DMS153 treated with DMSO at 0.1 percent for 48 hours (cell line): ENCODE results near the gene PARP16.

ENCODE experiments used
- DNase-seq: peaks from one replicate; lab custom pipeline; 2025; ENCODE audit not compliant: unreplicated experiment; lab: John Stamatoyannopoulos, UW

The PARP16 gene, protein sequence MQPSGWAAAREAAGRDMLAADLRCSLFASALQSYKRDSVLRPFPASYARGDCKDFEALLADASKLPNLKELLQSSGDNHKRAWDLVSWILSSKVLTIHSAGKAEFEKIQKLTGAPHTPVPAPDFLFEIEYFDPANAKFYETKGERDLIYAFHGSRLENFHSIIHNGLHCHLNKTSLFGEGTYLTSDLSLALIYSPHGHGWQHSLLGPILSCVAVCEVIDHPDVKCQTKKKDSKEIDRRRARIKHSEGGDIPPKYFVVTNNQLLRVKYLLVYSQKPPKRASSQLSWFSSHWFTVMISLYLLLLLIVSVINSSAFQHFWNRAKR

DNA sequence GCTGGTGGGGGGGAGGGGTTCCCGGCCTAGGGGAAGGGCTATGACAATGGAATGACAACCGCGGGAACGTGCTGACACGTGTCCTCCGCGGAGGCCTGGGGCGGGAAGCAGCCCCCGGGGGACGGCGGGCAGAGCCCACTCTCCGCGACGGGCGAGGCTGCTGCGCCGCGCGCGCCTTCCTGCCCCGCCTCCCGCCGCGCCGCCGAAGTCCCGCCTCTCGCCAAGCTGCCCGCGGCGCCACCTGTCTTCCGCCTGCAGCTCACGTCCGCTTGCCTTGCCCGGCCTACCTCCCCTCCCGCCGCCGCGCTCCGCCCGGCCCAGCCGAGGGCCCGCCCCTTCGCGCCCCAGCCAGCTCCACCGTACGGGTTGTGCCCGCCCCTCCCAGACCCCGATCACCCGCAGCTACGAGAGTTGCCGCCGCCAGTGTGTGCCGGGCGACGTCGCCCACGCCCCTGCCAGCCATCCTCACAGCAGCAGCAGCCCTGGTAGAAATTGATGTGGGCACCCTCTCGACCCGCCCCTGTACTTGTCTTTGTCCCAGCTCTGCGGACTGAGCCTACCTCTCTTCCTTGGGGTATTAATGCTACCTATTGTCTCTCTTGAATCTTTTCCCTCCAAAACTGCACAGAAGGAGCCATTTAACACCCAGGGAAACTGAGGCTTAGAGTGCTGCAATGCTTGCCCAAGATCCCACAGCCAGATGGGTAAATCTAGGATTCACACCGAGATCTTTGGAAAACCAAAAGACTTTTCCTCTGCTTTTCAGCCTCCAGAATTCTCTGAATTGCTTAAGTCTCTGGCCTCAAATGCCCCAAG lies at the start of gene PARP16:
PARP16 (minus strand) TSS at position 180 of the 816 bp plus-strand sequence. CDS start 457 bp downstream, outside the sequence.
- DNase-seq = peak; percentile 36

DNA sequence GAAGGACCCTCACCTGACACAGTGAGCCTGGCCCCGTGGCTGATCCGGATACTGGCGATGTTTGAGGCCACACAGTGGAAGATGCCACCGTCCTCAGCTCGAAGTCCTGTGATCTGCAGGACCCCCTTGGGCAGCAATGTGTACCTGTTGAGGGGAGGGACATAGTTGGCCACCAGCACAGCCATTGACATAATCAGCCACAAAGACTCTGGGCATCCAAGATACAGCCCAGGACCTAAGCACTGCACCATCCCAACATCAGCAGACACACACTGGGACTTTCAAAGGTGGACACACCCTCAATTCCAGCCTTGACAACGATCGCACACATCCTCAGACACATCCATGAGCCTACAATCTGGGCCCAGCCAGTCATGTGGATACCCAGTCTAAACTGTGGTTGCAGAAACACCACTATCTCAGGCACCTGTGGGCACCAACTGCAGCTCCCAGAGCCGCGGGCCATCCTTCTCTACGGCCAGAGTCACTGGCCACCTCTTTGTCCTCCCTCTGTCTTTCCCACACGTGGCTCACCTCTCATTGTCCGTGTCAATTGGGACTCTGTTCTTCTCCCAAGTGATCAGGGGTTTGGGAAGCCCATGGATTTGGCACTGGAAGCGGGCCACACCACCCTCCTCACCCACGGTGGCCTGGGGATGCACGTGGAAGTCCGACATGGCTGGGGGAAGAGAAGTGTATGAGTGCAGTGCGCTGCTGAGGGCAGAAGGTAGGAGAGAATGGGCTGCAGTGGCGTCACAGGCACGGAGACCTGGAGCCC lies 48.8 kb upstream of the PARP16 start:
- DNase-seq = no peak

DNA sequence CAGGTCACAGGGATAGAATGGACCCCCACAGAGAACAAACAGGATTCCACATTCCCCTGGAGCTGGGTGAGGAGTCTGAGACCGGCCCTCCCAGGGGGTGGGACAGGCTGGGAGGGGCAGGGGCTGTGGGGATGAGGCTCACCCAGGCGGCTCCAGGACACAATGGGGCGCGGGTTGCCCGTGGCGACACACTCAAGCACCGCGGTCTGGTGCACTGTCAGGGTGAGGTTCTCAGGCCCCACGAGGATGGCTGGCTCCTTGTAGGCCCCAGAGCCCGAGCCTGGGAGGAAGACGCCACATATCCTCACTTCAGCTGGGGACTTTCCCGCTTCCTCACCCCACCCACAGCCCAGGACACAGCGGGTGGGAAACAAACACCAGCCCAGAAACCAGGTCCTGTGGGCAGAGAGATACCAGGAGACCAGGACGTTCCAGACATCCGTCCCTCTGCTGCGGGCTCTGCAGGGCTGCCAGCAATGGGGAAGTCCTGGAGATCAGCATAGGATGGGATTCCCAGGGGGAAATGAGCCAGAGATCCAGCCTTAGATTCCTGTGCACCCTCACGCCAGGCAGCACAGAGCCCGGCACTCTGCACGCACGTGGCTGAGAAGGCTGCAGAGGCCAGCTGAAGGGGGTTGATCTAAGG lies 48.0 kb upstream of the PARP16 start:
- no peak for DNase-seq

DNA sequence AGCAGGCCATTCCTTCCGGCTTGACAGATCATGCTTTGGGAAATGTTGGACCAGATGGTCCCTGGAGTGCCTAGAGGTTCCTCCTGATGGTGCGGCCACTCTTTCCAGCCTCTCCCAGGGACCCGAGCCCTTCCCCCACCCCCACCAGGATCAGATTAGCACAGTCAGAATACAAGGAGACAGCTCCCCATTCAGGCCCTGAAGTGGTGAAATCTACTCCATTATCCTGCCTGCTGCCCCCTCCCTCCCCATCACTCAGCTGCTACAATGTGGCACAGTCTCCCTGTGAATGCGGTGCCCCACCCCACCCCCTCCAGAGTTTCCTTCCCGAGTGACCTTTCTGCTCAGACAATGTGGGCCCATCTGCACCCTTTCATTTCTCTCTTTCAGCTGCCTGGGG lies 47.2 kb upstream of the PARP16 start:
- no peak for DNase-seq

DNA sequence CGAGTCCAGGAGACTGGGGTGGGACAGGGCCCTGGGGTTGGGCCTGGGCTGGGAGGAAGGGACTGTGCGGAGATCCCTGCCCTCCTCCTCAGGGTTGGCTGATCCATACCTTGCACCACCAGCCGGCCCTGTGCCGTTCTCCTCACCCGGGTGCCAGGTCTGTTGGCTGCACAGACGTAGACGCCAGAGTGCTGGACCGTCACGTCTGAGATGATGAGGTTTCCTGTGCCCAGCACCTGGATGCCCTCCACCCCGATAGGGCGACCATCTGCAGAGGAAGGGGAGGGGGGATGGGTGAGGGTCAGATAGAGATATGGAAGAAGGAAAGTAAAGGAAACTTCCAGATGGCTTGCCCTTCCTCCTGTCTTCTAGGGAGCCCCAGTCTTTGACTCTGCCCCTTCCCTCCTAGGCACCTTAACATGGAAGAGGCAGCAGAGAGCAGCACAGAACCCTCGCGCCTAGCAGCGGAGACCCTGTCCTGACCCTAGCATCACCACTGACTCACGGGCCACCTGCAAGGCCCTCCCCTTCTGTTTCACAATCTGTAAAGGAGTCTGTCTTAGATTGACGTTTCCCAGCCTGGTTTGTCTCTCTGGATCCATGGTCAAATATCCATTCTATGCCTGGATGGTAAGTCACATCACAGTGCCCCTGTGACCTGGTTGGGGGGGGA lies 46.6 kb upstream of the PARP16 start:
- no peak for DNase-seq

DNA sequence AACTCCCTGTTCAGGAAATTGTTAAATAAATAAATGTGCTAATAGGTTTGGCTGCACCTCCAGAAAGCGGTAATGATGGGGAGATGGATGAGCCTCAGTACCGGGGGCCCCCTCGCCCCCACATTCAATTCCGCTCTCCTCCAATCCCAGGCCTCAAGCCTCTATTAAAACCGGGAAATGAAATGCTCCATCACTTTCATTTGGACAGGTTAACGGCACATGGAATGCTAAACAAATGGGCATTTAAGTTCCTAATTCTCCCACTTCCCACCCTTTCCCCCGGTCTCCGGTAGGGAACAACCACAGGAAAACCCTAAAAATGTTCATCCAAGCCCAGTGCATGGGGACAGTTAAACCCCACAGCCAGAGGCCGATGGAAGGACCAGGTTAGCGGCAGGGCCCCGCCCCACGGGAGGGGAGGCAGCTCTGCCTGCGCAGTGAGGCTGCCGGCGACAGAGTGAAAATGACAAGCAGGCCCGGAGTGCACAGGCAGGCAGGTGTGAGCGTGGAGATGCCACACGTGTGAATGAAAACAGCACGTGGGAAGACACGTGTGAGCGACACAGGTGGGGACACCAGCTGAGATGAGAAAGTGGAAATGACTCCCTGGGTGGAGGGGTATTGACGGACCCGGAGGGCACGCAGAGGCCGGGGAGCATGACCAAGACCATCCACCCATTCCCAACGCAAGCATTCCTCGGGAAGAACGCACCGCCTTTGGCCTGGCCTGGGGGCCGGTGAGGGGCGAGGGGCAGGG lies 45.9 kb upstream of the PARP16 start:
- no peak for DNase-seq

DNA sequence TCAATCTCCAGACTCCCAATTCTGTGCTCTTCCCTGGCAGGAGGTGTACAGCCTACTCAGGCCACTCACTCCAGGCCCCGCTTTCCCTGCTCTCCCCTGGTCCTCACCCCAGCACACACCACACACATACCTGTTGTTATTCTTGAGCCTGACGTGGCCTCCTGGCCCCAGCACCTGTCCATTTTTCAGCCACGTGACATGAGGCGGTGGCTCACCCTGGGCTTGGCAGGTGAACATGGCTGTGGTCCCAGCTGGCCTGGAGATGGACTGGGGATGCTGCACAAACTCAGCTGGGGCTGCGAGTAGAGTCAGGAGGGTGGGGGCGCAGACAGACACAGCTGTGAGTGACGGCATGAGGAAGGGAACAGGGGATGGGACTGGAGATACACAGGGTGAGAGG lies 45.1 kb upstream of the PARP16 start:
- DNase-seq = no peak

DNA sequence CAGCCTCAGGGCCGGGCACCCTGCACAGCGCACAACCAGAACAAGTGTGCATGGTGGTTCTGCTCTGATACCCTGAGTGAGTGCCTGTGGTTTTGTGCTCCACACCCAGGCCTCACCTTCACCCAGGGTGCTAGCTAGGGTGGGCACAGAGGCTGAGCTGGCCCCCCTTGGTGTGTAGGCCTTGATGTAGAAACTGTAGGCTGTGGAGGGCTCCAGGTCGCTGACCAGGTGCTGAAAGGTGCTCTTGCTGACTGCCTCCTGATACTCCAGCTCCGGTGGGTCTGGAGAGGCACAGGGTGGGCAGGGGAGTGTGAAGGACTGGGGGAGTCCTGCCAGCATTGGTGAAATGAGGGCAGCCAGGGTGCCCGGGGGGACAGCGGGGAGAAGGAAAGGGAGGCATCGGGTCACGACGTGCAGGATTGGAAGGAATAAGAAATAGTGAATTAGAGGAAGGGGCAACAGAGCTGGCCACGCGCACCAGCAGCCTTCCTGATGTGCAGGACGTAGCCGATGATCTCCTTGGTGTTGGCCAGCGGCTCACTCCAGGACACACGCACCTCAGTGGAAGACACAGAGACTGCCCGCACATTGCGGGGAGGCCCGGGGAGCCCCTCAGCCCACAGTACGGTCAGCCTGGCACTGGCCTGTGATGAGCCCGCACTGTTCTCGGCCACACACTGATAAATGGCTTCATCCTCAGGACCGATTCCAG lies 44.4 kb upstream of the PARP16 start:
- no peak for DNase-seq

DNA sequence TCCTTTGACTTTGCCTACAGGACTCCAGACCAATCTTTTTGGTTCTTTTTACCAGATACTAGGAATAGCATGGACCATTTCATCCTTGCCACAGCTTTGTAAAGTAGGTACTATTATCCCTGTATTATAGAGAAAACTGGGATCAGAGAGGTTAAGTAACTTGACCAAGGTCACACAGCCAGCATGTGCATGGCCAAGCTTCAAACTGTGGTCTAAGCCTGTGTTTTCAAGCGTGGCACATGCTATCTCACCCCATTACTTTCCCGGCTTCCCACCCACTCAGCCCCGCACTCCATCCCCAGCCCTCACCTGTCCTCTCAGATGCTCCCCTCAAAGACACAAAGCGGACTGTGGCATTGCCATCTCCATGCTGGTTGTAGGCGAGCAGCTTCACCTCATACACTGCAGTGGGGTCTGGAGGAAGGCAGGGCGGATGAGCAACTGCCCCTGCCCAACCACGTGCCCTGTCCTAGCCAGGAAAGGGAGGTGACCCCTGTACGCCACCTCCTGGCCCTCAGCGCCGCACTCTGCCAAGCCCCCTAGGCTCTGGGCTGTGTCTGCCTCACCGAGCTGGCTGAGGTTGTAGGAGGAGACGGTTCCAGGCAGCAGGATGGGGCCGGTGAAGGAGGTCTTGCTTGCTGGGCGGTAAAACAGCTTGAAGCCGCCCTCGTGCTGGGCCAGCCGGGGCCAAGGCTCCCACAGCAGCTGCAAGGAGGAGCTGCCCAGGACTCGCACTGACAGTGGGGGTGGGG lies 43.5 kb upstream of the PARP16 start:
- DNase-seq = no peak

DNA sequence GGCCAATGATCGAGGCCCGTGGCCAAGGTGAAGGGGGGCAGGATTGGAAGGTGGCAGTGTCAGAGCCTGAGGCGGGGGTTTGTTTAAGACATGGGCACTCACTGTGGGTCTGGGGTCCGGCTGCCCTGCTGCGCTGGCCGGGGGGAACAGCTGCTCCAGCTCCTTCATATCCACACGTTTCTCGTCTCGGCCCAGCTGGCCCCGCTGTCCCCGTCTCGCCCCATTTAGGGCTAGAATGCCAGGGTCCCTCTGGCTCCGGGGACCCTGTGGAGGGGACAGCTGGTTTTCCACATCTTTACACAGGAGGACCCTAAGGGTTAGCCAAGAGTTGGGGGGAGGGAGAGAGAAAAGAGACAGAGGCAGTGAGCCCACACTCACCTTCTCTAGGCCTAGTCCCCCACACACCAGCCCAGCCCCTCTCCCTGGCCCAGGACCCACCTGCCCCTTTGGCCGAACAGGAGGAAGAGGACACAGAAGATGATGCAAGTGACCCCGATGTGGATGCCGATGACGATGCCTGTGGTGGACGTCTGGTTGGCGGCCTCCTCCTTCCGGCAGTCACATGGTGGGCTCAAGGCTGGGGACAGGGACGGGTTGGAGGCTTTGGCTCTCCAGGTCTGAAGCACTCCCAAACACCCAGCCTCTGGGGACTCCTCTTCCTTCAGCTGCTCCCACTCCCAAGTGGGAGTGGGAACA lies 42.8 kb upstream of the PARP16 start:
- DNase-seq = no peak

DNA sequence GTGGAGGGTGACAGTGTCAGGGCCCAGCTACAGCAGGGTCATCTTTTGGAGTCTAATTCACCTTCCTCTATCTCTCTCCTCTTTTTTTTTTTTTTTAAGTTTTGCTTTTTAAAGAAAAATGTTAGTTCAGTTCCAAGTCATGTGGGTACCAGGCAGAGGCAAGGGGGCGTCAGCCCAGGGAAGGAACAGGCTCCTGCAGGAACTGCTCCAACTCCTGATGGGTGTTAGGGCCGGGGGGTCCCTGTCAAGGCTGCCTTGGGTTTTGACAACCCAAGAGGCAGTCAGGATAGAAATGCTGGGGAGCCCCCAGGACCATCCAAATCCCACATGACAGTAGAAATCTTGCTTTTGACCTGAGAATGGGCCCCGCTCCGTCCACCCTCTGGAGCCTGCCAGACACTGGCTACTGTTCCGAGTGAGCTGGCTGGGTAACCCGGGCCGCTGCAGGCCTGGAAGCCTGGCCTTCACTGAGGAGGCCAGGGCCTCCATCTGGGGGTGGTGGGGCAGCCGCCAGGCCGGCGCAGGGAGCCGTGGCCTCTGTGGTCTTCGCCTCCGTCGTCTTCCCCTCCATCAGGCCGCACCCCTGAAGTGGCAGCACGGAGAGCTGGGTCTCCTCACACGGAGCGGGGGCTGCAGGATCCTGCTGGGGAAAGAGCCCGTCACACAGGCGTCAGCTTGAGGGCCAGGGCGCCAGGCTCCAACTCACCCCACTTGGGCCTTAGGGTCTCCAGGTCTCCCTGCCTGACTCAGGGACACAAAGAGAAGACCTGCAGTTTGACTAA lies 42.0 kb upstream of the PARP16 start:
- DNase-seq = no peak

DNA sequence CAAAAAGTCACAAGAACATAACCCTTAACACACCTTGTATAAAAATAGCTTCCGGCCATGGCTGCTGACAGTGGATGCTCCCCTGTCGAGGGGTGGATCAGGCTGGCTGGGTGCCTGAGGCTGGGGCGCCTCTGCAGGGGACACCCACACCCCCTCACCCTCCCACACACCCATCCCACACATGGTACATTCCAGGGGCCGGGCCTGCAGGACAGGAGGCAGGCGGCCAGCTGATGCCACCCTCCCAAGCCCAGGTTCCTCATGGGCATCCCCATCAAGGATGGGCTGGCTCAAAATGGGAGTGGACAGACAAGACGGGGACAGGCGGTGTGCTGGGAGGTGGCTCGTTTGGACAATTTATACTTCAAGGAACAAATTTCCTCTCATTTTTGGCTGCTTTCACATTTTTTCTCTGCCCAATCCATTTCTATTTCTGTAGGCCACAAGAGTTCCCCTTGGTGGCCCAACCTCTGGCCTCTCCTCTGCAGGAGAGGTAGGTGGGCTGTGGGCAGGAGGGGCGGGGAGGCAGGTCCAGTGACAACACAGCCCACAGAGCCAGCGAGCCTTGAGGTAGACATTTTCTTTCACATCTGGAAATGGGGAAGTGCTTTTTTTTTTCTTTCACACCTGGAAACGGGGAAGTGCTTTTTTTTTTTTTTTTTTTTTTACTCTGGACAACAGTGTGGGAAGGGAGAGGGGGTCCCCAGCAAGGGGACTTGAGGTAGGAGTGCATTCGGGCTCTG lies 41.1 kb upstream of the PARP16 start:
- DNase-seq = no peak

DNA sequence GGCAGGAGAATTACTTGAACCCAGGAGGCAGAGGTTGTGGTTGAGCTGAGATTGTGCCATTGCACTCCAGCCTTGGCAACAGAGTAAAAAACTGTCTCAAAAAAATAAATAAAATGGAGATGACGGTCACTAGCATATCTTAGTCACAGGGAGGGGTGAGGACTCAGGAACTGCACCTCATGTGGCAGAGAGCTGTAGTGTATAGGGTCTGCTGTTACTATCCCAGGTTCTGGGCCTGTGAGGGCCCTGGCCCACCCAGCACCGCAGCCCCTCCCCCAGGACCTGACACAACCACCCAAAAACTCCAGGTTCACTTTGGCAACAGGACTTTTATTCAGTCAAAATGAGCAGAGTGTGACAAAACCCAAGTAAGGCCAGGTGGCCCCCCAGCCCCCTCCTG lies 40.1 kb upstream of the PARP16 start:
- DNase-seq = no peak

DNA sequence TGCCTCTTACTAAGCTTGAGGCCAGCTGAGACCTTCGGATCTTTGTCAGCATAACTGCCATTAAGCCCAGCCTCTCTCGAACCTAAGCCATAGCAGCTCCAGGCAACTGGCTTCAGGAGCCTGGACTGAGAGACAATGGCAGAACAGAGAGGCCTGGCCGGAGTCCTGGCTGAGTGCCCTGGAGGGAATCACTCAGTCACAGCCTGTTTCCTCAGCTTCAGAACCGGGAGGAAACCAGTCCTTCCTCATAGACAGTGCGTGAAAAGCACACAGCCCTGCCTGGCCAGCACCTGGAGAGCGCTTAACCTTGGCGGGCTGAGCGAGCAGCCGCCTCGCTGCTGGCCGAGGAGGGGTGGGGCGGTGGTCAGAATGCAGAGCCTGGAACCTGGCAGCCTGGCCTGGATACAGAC lies 39.4 kb upstream of the PARP16 start:
- no peak for DNase-seq

DNA sequence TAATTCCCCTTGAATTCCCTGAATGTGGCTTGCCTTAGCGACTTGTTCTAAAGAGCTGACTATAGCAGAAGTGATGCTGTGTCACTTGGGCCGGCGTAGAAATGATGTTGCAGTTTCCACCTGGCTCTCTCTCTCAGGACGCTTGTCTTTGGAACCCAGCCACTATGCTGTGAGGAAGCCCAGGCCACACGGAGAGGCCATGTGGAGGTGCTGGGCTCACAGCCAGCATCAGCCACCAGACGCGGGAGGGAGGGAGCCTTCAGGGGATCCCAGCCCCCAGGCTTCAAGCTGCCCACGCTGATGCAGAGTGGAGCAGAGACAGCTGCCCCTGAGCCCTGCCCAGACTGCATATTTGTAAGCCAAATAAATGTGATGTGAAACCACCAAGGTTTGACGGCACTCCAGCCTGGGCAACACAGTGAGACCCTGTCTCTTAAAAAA lies 36.4 kb upstream of the PARP16 start:
- no peak for DNase-seq

DNA sequence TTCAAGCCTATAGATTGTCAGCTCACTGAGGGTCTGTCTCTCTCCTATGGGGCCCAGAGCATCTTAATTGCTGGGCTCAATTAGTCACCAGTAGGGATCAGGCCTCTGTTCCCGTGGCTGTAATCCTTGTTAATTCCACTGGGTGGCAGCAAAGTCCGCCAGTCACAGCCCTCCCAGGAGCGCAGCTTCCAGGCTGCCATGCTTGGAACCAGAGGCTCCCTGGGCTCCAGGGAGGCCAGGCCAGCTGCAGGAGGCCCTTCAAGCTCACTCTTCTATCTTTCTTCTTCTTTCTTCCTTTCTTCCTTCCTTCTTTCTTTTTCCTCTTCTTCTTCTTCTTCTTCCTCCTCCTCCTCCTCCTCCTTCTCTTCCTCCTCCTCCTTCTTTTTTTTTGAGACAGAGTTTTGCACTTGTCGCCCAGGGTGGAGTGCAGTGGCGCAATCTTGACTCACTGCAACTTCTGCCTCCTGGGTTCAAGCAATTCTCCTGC lies 32.2 kb upstream of the PARP16 start:
- no peak for DNase-seq
